Stimulated activated CD8-positive, alpha-beta memory T cell treated with anti-CD3 and anti-CD28 coated beads, Interleukin-12 subunit alpha, Interleukin-12 subunit beta, amount 100 ng/mL, for 4 hours (primary cell): ENCODE data around the gene SPTBN1.

Experiments
- DNase-seq: peaks from one replicate; pipeline ENCODE4 v3.0.0-alpha.2; 2020; ENCODE audit warnings: low read depth

The SPTBN1 gene

DNA sequence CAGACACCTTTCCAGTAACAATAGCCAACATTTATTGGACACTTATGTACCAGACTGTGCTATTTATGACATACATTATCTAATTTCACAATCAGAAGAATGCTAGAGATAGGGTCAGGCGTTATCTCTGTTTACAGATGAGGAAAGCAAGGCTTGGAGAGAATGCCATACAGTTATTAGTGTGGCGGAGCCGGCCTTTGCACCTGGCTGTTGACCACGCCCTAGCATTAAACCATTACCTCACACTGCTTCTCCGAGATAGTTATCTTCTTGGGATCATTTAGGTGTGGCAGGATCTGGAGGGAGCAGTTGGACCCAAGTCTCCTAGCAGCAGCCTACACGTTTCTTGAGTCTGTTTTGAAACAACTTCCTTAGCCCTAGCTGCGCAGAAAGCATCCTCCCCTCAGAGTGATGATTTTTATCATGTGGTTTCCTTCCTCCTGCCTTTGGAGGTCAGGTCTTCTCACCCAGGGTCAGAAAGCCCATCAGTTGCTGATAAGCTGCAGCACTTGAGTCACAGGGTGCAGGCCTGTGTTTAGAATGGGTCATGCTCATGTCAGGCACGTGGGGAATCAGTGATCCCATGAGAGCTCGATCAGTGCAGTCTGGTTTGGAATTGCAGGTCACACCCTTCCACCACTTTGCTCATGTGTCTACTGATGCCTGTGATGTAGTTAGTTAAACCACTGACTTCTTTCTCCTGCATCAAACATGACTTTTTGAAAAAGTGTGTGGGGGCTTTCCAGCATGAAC lies 118.2 kb downstream of the SPTBN1 start:
- DNase-seq: peak; percentile 40

DNA sequence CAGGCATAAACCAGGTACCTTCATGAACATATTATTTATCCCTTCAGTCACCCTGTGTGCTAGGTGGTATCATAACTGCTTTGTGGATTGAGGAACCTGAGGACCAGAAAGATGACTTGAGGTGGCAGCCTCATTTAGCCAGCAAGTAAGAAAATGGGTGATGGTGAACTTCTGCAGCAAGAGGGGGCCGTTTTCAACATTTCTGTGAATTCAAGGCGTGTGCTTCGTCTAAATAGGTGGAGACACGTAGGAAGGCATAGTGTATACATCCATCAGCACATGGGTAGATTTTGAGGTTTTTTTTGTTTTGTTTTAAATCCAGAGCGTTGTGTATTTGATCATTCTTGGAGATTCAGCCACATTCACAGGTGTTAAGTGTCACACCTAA lies 118.7 kb downstream of the SPTBN1 start:
- no peak for DNase-seq

GRCh38 chr2:54575379-54575888 lies 119.3 kb downstream of the SPTBN1 start:
- no peak for DNase-seq

DNA sequence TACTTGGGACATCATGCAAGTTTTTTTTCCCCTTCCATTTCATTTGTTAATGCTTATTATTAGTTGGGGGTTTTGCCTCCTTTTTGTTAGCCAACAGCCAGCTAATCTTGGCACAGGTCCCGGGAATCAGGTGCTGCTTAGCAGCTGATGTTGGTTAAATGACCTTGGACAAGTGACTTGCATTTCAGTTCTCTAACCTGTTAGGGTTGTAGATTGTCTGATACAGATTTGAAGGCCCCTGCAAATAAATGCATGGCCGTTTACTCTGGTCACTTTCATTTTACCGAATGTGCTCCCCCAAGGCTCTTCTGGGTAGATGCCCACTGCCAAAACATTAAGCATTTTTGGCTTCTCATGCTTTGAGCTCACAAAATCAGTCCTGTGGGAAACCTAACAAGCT lies 120.9 kb downstream of the SPTBN1 start:
- DNase-seq: no peak

DNA sequence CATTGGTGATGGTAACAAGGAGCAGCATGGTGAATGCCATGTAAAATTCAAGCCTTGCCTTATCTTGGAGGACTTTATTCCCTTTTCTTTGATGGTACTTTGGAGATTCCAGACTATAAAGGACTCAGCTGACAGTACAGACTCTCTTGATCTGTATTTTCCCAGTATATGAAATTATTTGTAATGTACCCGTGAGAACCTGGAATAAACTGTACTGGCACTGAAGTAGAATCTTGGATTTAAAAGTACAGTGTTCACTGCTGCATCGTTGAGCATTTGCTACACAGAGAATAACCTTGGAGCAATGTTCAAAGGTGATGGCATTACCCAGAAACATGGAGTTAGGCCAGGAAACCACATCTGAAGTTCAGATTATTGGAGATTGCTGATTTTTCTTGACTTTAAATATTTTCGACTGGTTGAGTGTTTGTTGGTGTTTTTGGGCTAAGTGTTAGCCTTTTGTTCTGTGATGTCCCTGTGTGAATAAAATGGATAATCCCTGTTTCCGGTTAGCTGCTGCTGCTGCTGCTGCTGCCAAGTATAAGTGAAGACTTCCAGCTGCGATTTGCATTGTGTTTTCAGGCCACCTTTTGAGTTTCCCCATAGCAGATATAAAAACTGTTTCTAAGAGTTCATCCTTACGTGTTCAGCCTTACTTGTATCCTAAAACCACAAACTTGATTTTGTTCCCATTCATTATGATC lies 122.0 kb downstream of the SPTBN1 start:
- no peak for DNase-seq

- DNase-seq: no peak
Measured at GRCh38 chr2:54578648-54579045, 122.5 kb downstream of the SPTBN1 start.

GRCh38 chr2:54579061-54579681 lies 123.0 kb downstream of the SPTBN1 start:
- DNase-seq: no peak

GRCh38 chr2:54579682-54580620 lies 123.8 kb downstream of the SPTBN1 start:
- DNase-seq: no peak

DNA sequence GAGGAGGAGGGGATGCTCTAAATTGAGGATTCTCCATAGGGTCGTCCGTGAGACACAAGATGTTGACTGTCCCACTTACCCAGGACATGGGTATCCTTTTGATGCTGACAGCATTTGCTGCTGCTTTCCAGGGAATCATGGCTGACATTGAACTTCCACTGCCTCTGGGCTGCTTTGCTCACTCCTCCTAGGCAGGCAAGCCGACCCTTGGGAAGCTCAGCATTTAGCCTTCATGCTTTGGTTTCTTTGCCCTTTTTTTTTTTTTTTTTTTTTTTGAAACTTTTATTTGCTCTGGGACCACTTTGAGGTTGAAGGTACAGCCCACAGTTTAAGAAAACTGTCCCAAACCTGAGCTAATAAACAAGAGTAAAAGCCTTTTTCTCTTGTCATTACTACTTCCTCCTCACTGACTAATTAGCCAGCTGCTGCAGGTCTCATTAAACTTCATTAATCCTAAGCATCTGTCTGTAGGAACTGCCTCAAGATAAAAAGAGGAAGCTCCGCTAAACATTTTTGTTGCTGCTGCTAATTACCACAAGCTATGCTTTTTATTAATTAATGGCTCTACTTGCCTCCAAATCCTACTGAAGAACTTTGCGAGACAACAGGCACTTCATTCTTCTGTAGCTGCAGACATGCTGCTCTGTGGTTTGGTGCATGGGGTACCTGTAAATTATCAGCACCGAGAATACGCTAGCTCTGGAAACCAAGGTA lies 125.4 kb downstream of the SPTBN1 start:
- DNase-seq: no peak

DNA sequence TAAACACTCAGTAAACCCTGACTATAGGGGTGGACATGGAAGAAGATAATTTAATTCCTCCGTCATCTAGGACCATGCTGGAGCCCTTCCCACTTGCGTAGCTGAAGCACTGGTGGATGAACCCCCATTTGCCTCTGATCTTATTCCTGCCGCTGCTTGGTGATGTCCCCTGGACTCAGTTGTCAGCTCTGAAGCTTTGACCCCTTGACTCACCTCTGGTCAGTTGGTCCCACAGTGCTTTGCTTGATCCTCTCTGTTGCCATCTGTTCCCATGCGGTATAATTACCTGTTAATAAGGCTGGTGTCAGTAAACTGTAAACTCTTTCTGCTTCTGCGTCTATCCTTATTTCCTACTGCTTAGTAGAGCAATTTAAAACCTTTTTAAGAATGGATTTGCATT lies 126.9 kb downstream of the SPTBN1 start:
- no peak for DNase-seq

DNA sequence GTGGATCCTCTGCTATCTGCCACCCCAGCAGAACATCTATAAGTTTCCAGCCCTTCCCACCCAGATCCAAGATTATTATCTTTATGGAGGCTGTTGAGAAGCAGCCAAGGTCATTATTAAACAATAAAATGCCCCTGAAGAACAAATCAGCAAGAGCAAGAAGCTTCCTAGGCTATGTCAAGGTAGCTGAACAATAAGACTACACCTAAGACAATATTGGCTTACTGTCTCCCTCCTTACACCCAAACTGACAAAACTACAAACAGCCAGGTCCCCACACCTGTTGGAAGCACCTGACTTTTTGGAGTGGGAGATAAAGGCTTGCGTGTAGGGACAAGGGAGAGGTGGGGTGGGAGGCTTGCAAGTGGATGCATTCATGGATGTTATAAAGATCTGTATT lies 128.5 kb downstream of the SPTBN1 start:
- no peak for DNase-seq

DNA sequence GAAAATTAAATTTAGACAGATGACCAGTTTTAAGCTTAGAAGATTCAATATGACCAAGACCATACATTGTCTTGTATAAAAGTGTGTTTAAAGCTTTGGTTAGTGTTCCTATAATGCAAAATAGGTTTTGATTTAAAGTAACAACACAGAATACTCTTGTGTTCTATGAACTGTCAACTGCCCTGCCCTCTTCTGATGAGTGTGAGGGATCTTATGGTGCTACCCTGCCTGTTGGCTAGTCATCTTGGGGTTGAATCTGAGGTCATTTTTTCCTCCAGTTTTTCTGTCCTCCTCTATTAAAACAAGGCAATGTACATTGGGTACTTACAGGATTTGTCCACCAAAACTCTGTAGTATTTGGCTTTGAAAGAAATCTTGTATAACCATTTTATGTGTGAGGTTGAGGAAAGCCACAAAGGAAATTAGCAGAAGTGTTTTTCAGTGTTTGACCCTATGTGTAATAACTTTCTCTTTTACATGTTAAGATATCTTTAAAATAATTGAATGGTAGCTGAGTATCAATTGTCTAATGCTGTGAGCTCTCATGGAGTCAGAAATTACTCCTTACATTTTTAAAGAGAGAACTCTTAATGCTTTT lies 129.1 kb downstream of the SPTBN1 start:
- DNase-seq: no peak

DNA sequence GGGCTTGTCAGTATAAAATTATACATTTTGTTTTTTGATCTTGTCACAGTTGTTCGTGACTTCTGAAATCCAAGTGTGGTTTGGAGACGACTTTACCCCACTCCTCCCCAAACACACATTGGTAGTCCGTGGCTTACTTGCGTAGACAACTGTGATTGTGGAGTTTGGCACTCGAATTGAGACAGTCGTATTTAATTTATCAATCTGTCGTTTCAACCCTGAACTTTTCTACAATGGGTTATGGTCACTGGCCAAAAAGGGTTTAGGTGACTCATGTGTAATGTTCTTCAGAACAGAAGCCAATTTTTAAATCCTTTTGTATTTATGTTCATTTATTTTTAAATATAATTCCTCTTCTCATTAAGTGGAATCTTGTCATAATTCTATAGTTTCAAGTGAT lies 129.9 kb downstream of the SPTBN1 start:
- no peak for DNase-seq

DNA sequence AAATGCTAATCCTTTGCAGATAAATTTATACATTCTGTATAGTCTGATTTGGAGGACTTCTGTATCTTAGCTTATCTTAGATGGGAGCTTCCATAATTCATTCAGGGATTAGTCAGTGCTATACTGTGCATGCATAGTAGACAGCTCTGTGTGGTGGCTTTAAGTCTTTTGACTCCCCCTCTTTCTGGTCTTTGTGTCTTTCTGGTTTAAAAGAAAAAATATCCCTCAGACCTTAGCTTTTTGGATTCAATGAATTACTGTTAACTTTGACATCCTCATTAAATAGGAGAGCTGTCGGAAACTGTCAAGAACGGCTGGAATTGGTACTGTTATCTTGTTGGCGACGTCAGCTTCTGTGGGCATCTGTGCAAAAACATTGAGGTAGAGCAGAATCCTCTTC lies 130.4 kb downstream of the SPTBN1 start:
- DNase-seq: no peak

GRCh38 chr2:54587171-54588016 lies 131.3 kb downstream of the SPTBN1 start:
- no peak for DNase-seq

- no peak for DNase-seq
Measured at GRCh38 chr2:54588244-54588899, 132.2 kb downstream of the SPTBN1 start.

GRCh38 chr2:54589038-54589339 lies 132.9 kb downstream of the SPTBN1 start:
- DNase-seq: no peak

- no peak for DNase-seq
Measured at GRCh38 chr2:54589340-54590215, 133.5 kb downstream of the SPTBN1 start.
